Testis (tissue), 3 donors: Measurements from ENCODE around the gene PRKAR1B. TPM values are rescaled to one million over a fixed set of nuclear protein-coding genes. Genes with fewer than 3 reads are reported as not detected.

Experiments
- DNase-seq: peaks from one replicate; pipeline ENCODE4 v3.0.0-alpha.2; 2019
- H3K27ac ChIP-seq, 2 donors: fragments of 200-600 bp; sonication (generic); one replicate each; pipeline ENCODE4 v1.5.1; 2019
- H3K27me3 ChIP-seq: fragments of 200-600 bp; sonication (generic); one replicate; pipeline ENCODE4 v1.5.1; 2019
- H3K36me3 ChIP-seq: fragments of 200-600 bp; sonication (generic); one replicate; pipeline ENCODE4 v1.5.1; 2017; ENCODE audit warnings: low read depth; ENCODE audit errors: missing control alignments
- H3K4me1 ChIP-seq: fragments of 200-600 bp; sonication (generic); one replicate; pipeline ENCODE4 v1.5.1; 2019
- H3K4me3 ChIP-seq, 2 donors: fragments of 200-600 bp; sonication (generic); one replicate each; pipeline ENCODE4 v1.5.1; 2017 to 2019
- H3K9me3 ChIP-seq: fragments of 200-600 bp; sonication (generic); one replicate; pipeline ENCODE4 v1.5.1; 2017
- POLR2A ChIP-seq: fragments of 450-650 bp; IDR thresholded peaks from one replicate; pipeline ENCODE4 v1.6.1; 2017; ENCODE audit warnings: antibody characterized with exemption, mild to moderate bottlenecking, moderate library complexity
- WGBS, 2 donors: methylation state at CpG; one replicate each; pipeline ENCODE4 v1.1.5; 2018; 5-methylcytosine and 5-hydroxymethylcytosine counted together
- intact Hi-C: fragments of 100-400 bp; cut with DNase I; formaldehyde crosslinking; loops from one replicate; pipeline ENCODE4 v1.15.1; 2023; ENCODE audit warnings: low total_unique reads
- polyA plus RNA-seq: library from polyadenylated mRNA; stranded (reverse); fragments of 350-450 nt; fragmentation: Illumina TruSeq; extraction: RNeasy Lipid Tissue Mini Kit (QIAGEN cat#74804); gene quantifications from one replicate; pipeline ENCODE4 v1.2.3, GENCODE V29; 2014; ENCODE audit warnings: low read depth, low replicate concordance; ENCODE audit not compliant: insufficient read depth
- total RNA-seq, 2 donors: library from RNA; depleted of rRNA; stranded (reverse); fragments of >200 nt; gene quantifications; one replicate each; pipeline ENCODE4 v1.2.3, GENCODE V29; 2016
- TF ChIP-seq, protein P1 (sequence below), 3 experiments: fragments of 450-650 bp in 2 of 3; fragments of 200-600 bp in 1 of 3; sonication (generic) in 1 of 3; IDR thresholded peaks; one replicate each; pipeline ENCODE4 v1.5.1; 2016 to 2019; ENCODE audit warnings: antibody characterized with exemption in 3 of 3, mild to moderate bottlenecking in 2 of 3, moderate library complexity in 1 of 3

PRKAR1B gene
- total and polyA plus RNA-seq, 3 donors from 2014 or later: 27.8 to 35.7 (median 31.3) TPM

GRCh38 chr7:549066-549890 lies 177.8 kb downstream of the PRKAR1B start:
- H3K27me3 ChIP-seq: no peaks in the 10 kb centered on the region
- no peaks in the 10 kb centered on the region for H3K9me3 ChIP-seq
- H3K27ac ChIP-seq: no peak overlapping the region
- TF ChIP-seq, protein P1, sequence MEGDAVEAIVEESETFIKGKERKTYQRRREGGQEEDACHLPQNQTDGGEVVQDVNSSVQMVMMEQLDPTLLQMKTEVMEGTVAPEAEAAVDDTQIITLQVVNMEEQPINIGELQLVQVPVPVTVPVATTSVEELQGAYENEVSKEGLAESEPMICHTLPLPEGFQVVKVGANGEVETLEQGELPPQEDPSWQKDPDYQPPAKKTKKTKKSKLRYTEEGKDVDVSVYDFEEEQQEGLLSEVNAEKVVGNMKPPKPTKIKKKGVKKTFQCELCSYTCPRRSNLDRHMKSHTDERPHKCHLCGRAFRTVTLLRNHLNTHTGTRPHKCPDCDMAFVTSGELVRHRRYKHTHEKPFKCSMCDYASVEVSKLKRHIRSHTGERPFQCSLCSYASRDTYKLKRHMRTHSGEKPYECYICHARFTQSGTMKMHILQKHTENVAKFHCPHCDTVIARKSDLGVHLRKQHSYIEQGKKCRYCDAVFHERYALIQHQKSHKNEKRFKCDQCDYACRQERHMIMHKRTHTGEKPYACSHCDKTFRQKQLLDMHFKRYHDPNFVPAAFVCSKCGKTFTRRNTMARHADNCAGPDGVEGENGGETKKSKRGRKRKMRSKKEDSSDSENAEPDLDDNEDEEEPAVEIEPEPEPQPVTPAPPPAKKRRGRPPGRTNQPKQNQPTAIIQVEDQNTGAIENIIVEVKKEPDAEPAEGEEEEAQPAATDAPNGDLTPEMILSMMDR (IDR thresholded peaks at IDR 0.05): no peak
- TF ChIP-seq POLR2A: no peak
- no peak for DNase-seq
- no peak overlapping the region for H3K4me3 ChIP-seq
- H3K4me1 ChIP-seq: no peaks in the 10 kb centered on the region
- WGBS, 2 donors: 72 to 85% methylated on average over 10 to 43 of the region's 43 CpGs
- no peaks in the 10 kb centered on the region for H3K36me3 ChIP-seq
- intact Hi-C loops: no loop called here

- Histone ChIP-seq H3K27me3 (no peaks in the 10 kb centered on the region), H3K27ac (no peak overlapping the region), H3K36me3 (no peaks in the 10 kb centered on the region), H3K9me3 (no peaks in the 10 kb centered on the region), H3K4me1 (no peaks in the 10 kb centered on the region), H3K4me3 (no peak overlapping the region)
- DNase-seq: no peak
- 92 to 99% methylated on average over 11 of the region's 11 CpGs for WGBS, 2 donors
- intact Hi-C loops: no loop called here
- TF ChIP-seq, protein P1 (IDR thresholded peaks at IDR 0.05): no peak
- no peak for TF ChIP-seq POLR2A
Observed at GRCh38 chr7:548401-548800, 178.7 kb downstream of the PRKAR1B start.

DNA sequence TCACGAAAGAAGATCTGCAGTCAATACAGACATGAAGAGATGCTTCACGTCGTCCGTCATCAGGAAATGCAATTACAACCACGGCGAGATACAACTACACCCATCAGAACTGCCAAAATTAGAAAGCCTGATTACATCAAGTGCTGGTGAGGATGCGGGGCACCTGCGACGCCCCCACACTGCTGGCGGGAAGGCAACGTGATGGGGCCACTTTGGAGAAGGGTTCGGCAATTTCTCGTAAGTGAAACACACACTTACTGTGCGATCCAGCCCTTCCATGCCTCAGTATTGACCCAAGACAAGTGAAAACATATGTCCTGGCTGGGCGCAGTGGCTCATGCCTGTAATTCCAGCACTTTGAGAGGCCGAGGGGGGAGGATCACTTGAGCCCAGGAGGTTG lies 181.6 kb downstream of the PRKAR1B start:
- no peaks in the 10 kb centered on the region for H3K36me3 ChIP-seq
- H3K4me1 ChIP-seq: no peaks in the 10 kb centered on the region
- WGBS, 2 donors: 82 to 87% methylated on average over 9 to 16 of the region's 16 CpGs
- TF ChIP-seq POLR2A: no peak
- no peak overlapping the region for H3K27ac ChIP-seq
- H3K9me3 ChIP-seq: no peaks in the 10 kb centered on the region
- no peak for DNase-seq
- no peaks in the 10 kb centered on the region for H3K27me3 ChIP-seq
- intact Hi-C loops: no loop called here
- no peak overlapping the region for H3K4me3 ChIP-seq

DNA sequence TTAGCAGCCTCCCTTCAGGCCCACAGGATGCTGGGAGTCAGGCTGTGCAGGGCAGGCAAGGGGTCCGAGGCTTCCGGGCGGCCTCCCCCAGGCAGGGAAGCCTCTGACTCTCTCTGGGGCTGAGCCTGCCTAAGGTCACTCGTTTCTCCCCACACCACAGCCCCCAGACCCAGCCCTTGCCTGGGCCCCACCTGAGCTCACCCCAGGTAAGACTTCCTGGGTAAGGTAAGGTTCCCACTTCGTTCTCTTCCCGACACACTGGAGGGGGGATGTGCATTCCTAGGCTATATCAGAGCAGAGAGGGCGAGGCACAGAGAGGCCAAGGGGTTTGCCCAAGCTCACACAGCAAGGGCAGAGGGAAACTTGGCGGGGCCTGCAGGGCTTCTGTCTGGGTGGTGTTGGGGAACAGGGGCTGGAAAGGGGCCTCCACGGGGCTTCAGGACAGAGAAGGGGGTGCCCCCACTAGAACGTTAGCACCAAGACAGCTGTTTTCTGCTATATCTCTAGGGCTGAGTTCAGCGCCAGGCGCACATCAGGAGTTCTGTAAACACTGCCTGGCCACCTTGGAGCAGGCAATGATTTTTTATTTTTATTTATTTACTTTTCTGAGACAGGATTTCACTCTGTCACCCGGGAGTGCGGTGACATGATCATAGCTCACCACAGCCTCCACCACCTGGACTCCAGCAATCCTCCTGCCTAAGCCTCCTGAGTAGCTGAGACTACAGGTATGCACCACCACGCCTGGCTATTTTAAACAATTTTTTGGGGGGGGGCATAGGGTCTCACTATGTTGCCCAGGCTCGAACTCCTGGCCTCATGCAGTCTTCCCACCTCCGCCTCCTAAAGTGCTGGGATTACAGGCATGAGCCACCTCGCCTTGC lies 182.5 kb downstream of the PRKAR1B start:
- H3K4me1 ChIP-seq: no peaks in the 10 kb centered on the region
- TF ChIP-seq, protein P1 (IDR thresholded peaks at IDR 0.05): no peak
- no peak for TF ChIP-seq POLR2A
- WGBS, 2 donors: 87 to 94% methylated on average over 18 of the region's 18 CpGs
- intact Hi-C loops: no loop called here
- H3K4me3 ChIP-seq: no peak overlapping the region
- no peaks in the 10 kb centered on the region for H3K27me3 ChIP-seq
- no peak overlapping the region for H3K27ac ChIP-seq
- no peaks in the 10 kb centered on the region for H3K9me3 ChIP-seq
- DNase-seq: no peak
- no peaks in the 10 kb centered on the region for H3K36me3 ChIP-seq
